ENCODE measurements around the gene SSPN.

Gene SSPN

DNA sequence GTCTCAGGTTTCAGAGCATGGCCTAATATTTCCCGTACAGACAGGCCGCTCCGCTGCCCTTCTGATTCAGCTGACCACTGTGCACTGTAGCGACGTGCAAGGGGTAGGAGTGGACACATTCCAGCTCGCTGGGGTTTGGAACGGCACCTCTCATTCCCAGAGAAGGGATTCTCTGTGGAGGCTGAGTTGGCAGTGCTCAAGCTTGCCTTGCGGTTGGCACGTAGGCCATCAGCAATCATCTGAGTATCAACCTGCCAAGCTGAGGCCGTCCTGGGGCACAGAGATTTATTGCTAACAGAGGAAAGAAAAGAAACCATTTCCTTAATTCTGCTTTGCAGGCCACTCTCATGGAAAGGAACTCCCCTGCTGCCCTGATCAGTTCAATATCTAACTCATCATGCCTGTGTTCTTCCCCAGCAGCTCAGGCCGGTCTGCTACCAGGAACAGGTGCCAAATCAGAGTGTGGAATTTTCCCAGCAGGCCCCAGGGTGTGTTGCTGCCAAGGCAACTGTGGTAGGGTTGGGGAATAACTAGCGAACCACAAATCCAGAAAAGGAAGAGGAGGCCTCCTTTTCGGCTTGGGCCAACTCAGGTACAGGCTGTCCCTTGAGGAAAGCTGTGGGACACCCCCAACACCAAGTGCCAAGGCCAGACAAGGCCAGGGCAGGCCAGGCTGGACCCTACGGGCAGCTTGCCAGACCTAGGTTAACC, 92.5 kb downstream of the SSPN start:
- Histone ChIP-seq H4K20me1 (ENCODE audit: insufficient read depth, low read length) (no peaks in the 10 kb centered on the region), H3K79me2 (ENCODE audit: insufficient read depth, low read length) (no peaks in the 10 kb centered on the region), H2AFZ (ENCODE audit: low read depth, low read length) (no peak overlapping the region), H3K27me3 (ENCODE audit: insufficient read depth, low read length, poor library complexity) (no peaks in the 10 kb centered on the region), H3K4me2 (ENCODE audit: insufficient read depth, low read length) (no peak overlapping the region), H3K27ac (ENCODE audit: low read length) (no peak overlapping the region), H3K9ac (ENCODE audit: low read depth, low read length) (no peak overlapping the region), H3K4me1 (ENCODE audit: insufficient read depth, low read length) (no peaks in the 10 kb centered on the region), H3K4me3 (ENCODE audit: low read depth in 1 of 2, low read length in 2 of 2) (no peak overlapping the region), H3K36me3 (ENCODE audit: insufficient read depth, low read length) (no peaks in the 10 kb centered on the region), H3K9me3 (ENCODE audit: insufficient read depth, low read length, severe bottlenecking) (no peaks in the 10 kb centered on the region)
- TF ChIP-seq, protein P1, sequence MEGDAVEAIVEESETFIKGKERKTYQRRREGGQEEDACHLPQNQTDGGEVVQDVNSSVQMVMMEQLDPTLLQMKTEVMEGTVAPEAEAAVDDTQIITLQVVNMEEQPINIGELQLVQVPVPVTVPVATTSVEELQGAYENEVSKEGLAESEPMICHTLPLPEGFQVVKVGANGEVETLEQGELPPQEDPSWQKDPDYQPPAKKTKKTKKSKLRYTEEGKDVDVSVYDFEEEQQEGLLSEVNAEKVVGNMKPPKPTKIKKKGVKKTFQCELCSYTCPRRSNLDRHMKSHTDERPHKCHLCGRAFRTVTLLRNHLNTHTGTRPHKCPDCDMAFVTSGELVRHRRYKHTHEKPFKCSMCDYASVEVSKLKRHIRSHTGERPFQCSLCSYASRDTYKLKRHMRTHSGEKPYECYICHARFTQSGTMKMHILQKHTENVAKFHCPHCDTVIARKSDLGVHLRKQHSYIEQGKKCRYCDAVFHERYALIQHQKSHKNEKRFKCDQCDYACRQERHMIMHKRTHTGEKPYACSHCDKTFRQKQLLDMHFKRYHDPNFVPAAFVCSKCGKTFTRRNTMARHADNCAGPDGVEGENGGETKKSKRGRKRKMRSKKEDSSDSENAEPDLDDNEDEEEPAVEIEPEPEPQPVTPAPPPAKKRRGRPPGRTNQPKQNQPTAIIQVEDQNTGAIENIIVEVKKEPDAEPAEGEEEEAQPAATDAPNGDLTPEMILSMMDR (IDR thresholded peaks at IDR 0.05; ENCODE audit: borderline replicate concordance, extremely low read depth, low read length, poor library complexity, severe bottlenecking), result no peak
- no peak for DNase-seq
- no peak for ATAC-seq (ENCODE audit: insufficient read depth, low read depth)

DNA sequence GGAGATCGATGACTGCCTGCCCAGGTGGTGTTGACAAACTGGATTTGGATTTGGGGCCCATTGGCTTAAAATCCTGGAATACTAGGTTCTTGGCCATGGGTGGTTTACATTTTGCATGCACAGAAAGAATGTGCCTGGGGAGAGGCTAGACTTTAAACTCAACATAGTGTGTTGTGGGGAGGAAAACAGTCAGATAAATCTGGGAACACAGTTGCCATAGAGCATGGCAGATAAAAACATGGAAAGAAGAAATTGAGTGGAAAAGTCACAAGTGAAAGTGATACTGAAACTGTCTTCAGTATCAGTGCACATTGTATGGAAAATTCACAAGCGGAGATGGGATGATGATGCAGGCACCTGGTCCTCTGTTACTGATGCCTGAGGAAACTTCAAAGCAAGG, 95.2 kb downstream of the SSPN start:
- Histone ChIP-seq H3K9me3 (ENCODE audit: insufficient read depth, low read length, severe bottlenecking) (no peaks in the 10 kb centered on the region), H3K4me1 (ENCODE audit: insufficient read depth, low read length) (no peaks in the 10 kb centered on the region), H3K4me3 (ENCODE audit: low read depth in 1 of 2, low read length in 2 of 2) (no peak overlapping the region), H3K9ac (ENCODE audit: low read depth, low read length) (no peak overlapping the region), H4K20me1 (ENCODE audit: insufficient read depth, low read length) (no peaks in the 10 kb centered on the region), H3K27ac (ENCODE audit: low read length) (no peak overlapping the region), H3K27me3 (ENCODE audit: insufficient read depth, low read length, poor library complexity) (no peaks in the 10 kb centered on the region), H3K36me3 (ENCODE audit: insufficient read depth, low read length) (no peaks in the 10 kb centered on the region), H3K79me2 (ENCODE audit: insufficient read depth, low read length) (no peaks in the 10 kb centered on the region), H3K4me2 (ENCODE audit: insufficient read depth, low read length) (no peak overlapping the region), H2AFZ (ENCODE audit: low read depth, low read length) (no peak overlapping the region)
- DNase-seq (no peak), ATAC-seq (ENCODE audit: insufficient read depth, low read depth) (no peak)
- TF ChIP-seq EZH2 (IDR thresholded peaks at IDR 0.05; ENCODE audit: borderline replicate concordance, low read depth, low read length, severe bottlenecking), result no peak
- TF ChIP-seq, protein P1 (IDR thresholded peaks at IDR 0.05; ENCODE audit: borderline replicate concordance, extremely low read depth, low read length, poor library complexity, severe bottlenecking), result no peak

DNA sequence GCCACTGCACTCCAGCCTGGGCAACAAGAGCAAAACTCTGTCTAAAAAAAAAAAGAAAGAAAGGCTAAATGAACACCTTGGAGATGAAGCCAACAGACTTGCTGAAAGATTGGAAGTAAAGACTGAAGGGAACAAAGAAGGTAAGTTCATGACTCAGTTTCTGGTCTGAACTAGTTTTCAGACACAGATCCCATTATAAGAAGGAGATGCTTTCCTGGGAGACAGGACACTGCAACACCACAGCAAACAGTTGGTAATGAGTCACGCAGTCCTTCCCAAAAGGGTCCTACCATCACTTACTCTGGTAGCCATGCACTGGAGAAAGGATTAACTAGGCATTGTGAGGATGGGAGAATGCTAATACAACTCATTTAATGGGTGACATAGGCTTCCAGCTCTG, 97.2 kb downstream of the SSPN start:
- Histone ChIP-seq H3K4me1 (ENCODE audit: insufficient read depth, low read length) (no peaks in the 10 kb centered on the region), H3K9me3 (ENCODE audit: insufficient read depth, low read length, severe bottlenecking) (no peaks in the 10 kb centered on the region), H4K20me1 (ENCODE audit: insufficient read depth, low read length) (no peaks in the 10 kb centered on the region), H3K36me3 (ENCODE audit: insufficient read depth, low read length) (no peaks in the 10 kb centered on the region), H2AFZ (ENCODE audit: low read depth, low read length) (no peak overlapping the region), H3K27ac (ENCODE audit: low read length) (no peak overlapping the region), H3K4me3 (ENCODE audit: low read depth in 1 of 2, low read length in 2 of 2) (no peak overlapping the region), H3K4me2 (ENCODE audit: insufficient read depth, low read length) (no peak overlapping the region), H3K79me2 (ENCODE audit: insufficient read depth, low read length) (no peaks in the 10 kb centered on the region), H3K27me3 (ENCODE audit: insufficient read depth, low read length, poor library complexity) (no peaks in the 10 kb centered on the region), H3K9ac (ENCODE audit: low read depth, low read length) (no peak overlapping the region)
- TF ChIP-seq, protein P1 (IDR thresholded peaks at IDR 0.05; ENCODE audit: borderline replicate concordance, extremely low read depth, low read length, poor library complexity, severe bottlenecking), result no peak
- no peak for TF ChIP-seq EZH2 (IDR thresholded peaks at IDR 0.05; ENCODE audit: borderline replicate concordance, low read depth, low read length, severe bottlenecking)
- ATAC-seq (ENCODE audit: insufficient read depth, low read depth) (no peak), DNase-seq (no peak)
